Ecto neural progenitor cell (in vitro differentiated cells): Measurements from ENCODE around the gene RPTOR.
"Not testable (repeated sequence)": the region's sequence is repeated elsewhere in the genome, so short reads cannot be mapped to it uniquely, and the experiment has no call there.

Experiments used
- DNase-seq: peaks from one replicate; pipeline ENCODE4 v3.0.0-alpha.2; 2018; ENCODE audit warnings: low spot score

The RPTOR gene

DNA sequence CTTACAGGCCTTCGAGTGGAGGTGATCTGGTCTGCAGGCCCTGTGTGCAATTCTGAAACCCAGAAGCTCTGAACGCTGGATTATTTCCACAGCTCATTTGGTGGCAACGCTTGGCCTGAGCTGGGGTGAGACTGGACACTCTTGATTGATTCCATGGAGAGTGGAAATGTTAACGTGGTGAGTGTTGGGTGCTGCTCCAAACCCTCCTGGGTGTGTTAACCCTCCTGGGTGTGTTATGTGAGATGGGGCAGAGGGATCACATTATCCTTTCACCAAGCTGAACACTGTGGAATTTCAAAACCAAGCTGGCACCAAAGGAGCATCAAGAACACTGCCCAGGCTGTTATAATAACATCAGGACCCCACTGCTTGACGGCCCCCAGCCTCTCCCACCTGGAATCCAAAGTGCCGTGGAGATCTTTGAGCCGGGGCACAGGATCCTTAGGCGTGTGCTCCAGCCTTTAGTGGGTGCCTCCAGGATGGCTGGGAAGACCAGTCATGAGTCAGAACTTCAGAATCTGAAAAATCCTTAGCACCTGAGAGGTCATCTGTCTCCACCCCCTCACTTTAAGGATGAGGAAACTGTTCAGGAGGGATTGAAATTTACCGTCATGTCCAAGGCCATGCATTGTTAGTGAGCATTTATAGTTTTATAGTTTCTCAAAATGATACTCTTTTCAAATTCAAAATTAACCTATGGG, 75.0 kb downstream of the RPTOR start:
- DNase-seq: no peak

DNA sequence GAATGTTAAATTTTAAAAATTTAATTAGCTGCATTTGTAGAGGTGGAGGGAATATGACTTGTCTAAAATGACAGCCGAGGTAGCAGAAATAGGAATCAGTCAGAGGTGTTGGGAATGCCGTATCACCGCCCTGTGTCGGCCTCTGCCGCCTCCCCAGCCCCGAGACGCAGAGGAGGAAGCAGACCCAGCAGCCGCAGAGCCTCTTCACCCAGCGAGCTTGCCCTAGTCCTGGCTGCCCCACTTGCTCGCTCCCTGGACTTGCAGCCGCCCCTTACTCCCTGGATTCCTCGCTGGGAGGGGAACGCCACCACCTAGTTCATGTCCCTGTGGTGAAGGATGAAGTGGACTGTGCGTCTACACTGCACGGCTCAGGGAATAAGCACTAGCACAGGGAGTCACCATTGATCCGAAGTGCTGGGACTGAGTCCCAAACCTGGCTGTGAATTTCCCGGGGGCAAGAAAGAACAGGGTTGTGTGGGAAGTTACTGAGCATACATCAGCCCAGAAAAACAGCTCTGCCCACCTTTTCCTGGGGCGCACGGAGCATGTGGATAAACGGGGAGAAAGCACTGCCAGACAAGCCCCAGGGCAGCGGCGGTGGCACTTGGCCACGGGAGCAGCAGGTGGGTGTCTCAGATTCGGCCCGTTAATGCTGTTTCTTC, 76.8 kb downstream of the RPTOR start:
- DNase-seq: no peak

DNA sequence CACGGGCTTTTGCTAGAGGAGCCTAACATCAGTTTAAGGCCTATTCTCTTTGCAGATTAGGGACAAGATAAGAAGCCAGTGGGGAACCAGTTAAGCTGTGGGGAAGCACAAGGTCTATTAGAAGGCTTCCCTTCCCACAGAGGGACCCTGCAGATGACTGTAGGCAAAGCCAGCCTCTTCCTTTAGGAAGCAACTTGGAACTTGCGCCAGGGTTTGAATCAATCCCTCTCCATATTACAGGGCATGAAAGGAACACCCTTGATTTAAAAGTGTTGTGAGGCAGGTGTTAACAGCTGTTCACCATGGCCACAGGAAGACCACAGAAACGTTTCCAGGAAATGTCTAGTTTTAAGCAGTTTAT, 77.3 kb downstream of the RPTOR start:
- no peak for DNase-seq

DNA sequence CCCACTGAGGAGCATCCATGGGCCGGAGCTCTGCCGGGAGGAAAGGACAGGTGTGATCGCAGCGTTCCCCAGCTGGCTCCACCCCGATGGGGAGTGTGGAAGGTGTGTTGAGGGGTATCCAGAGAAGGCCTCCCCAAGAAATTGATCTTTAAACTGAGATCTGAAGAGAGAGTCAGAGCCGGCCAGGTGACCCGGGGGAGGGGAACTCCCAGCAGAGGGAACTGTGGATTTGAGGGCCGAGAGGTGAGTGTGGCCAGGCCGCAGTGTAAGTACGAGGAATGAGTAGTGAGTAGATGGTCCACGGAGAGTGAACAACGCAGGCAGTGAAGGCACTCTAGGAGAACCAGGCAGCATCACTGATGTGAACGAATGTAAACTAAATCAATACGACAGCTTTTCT, 80.2 kb downstream of the RPTOR start:
- no peak for DNase-seq

DNA sequence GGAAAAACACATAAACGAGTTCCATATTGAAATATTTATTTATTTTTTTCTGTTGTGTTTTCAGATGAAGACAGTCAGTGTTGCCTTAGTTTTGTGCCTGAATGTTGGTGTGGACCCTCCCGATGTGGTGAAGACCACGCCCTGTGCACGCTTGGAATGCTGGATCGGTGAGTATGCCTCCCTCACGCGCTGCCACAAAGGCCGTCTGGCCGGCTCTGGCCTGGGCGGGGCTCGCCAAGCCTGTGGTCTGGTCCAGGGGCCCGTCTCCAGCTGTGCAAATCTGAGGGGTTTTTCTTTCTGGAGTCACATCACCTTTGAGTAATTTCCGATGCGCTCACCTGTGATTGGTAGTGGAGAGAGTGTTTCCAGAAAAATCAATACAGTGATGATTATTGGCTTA, 81.0 kb downstream of the RPTOR start:
- no peak for DNase-seq

DNA sequence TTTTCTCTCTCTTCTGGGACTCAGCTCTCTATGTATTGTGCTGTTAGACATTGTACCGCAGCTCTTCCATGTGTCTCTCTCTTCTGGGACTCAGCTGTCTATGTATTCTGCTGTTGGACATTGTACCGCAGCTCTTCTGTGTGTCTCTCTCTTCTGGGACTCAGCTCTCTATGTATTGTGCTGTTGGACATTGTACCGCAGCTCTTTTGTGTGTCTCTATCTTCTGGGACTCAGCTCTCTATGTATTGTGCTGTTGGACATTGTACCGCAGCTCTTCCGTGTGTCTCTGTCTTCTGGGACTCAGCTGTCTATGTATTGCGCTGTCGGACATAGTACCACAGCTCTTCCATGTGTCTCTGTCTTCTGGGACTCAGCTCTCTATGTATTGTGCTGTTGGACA, 84.2 kb downstream of the RPTOR start:
- not testable (repeated sequence) for DNase-seq

DNA sequence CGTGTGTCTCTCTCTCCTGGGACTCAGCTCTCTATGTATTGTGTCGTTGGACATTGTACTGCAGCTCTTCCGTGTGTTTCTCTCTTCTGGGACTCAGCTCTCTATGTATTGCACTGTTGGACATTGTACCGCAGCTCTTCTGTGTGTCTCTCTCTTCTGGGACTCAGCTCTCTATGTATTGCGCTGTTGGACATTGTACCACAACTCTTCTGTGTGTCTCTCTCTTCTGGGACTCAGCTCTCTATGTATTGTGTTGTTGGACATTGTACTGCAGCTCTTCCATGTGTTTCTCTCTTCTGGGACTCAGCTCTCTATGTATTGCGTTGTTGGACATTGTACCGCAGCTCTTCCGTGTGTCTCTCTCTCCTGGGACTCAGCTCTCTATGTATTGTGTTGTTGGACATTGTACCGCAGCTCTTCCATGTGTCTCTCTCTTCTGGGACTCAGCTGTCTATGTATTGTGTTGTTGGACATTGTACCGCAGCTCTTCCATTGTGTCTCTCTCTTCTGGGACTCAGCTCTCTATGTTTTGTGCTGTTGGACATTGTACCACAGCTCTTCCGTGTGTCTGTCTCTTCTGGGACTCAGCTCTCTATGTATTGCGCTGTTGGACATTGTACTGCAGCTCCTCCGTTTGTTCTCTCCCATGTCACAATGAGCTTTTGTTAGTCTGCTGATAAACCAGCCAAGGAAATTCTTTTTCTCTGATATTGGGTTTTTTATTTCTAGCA, 84.8 kb downstream of the RPTOR start:
- DNase-seq: no peak

DNA sequence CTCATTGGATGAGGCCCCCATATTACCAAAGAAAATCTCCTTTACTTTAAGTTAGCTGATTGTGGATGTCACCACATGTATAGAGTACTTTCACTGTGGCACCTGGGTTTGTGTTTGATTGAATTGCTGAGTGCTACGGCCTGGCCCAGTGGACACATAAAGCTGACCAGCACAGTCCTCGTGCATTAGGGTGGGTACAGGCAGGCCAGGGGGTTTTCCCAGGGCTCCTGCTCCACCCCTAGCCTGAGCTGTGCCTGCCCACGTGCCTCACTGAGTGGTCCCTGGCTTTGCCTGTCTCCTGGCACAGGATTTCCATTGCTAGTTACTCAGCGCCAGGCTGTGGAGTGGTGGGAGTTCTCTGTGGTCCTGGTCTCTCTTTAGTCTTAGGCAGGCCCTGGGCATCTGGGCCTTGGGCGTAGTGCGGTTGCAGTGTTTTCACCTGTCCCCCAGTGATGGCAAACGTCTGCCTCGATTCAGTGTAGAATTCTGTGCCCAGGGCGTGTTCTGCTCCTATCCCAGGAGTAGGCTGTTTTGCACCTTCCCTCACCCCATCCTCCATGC, 86.0 kb downstream of the RPTOR start:
- DNase-seq: no peak

DNA sequence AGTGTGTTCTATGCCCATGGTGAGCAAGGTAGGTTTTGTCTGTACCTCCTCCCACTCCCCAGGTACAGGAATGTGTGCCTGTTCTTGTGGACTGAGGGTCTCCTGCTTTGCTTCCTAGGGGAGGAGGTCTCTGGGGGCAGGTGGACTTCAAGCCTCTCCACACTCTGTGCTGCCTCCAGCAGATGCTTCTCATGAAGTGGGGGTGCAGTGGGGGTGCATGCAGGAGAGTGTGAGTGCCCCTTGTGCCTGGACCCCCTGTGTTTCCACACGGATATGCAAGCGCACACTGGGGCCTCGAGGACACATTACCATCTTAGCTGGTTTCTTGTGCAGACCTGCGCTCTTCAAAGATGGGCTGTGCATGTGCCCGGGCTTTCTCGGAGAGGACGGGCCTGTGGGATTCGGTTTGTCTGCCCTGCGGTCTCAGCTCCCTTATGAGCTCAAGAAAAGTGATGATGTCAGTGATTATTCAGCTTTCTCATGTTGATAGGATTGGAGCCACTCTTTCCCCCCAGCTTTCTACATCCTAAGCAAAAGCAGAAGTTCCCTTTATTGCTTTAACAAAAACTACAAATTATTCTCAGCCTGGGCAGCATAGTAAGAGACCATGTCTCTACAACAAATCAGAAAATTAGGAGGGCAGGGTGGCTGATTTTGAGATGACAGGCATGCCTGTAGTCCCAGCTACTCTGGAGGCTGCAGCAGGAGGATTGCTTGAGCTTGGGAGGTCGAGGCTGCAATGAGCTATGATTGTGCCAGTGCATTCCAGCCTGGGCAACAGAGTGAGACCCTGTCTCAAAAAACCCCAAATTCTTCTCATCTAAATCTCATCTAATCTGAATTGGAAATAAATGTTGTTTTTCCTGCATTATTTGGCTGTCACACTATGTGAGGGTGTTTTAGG, 86.8 kb downstream of the RPTOR start:
- DNase-seq: no peak

DNA sequence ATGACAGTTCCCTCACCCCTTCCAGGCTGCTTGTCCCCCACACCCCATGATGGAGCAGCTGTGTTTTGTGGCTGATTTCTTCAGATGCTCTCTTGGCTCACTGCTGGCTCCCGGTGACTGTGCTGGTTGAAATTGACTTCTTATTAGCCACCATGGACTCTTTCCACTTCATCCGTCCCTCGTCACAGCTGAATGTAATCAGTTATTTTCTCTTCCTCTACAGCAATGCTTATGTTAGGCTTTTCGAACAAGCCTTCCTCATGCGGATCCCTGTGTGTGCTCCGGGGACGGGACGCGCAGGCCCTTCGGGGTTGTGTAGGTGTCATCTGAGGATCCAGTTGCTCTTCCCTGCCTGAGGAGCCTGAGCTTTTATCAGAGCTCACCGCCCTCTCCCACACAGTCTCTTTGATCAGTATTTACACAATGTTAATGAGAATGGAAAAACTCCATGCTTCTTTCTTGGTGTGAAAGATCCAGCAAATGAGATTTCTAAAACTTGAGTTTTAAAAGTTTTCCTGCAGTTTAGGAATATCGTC, 87.5 kb downstream of the RPTOR start:
- no peak for DNase-seq

DNA sequence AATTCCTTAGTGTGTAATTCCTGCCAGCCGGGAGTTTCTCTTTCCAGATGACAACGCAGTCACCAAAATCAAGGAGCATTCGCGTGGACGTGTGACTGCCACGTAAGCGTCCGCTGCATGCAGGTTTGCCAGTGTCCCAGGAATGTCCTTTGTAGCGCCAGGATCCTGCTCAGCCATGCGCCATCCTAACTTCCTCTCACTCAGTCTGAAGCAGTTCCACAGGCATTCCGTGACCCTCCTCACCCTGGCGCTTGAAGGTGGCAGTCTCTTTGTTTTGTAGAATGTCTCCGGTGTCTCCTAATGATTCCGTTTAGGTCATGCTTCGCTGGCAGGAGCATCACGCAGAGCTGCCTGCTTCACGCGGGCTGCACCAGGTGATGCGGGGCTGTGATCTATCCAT, 88.6 kb downstream of the RPTOR start:
- no peak for DNase-seq

DNA sequence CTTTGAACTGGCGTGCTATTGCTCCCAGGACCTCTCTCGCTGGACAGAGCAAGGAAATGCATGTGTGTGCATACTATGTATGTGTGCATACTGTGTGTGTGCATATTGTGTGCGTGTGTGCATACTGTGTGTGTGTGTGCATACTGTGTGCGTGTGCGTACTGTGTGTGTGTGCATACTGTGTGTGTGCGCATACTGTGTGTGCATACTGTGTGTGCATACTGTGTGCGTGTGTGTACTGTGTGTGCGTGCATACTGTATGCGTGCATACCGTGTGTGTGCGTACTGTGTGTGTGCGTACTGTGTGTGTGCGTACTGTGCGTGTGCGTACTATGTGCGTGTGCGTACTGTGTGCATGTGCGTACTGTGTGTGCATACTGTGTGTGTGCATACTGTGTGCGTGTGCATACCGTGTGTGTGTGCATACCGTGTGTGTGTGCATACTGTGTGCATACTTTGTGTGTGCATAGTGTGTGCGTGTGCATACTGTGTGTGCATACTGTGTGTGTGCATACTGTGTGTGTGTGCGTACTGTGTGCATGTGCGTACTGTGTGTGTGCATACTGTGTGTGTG, 89.4 kb downstream of the RPTOR start:
- DNase-seq: no peak

DNA sequence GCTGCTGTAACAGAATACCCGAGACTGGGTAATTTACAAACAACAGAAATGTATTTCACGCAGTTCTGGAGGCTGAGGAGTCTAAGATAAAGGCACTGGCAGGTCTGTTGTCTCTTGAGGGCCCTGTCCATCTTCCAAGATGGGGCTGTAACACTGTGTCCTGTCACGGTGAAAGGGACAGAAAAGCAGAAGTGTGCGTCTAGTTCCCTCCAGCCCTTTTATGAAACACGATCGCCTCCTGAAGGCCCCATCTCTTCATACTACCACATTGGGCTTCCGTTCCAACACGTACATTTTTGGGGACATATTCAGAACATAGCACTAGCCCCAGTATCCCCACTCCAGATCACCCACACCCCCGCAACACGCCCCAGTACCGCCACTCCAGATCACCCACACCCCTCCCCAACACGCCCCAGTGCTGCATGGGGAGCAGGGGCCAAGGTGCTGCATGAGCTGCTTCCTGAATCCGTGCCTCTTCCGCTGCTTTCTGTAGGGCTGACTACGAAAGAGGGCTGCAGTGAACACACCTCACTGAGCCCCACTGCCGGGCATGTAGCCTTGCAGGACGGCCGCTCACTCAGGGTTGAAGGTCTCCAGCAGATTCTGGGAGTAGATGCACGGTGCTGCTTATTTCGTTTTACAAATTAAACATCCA, 91.9 kb downstream of the RPTOR start:
- no peak for DNase-seq

DNA sequence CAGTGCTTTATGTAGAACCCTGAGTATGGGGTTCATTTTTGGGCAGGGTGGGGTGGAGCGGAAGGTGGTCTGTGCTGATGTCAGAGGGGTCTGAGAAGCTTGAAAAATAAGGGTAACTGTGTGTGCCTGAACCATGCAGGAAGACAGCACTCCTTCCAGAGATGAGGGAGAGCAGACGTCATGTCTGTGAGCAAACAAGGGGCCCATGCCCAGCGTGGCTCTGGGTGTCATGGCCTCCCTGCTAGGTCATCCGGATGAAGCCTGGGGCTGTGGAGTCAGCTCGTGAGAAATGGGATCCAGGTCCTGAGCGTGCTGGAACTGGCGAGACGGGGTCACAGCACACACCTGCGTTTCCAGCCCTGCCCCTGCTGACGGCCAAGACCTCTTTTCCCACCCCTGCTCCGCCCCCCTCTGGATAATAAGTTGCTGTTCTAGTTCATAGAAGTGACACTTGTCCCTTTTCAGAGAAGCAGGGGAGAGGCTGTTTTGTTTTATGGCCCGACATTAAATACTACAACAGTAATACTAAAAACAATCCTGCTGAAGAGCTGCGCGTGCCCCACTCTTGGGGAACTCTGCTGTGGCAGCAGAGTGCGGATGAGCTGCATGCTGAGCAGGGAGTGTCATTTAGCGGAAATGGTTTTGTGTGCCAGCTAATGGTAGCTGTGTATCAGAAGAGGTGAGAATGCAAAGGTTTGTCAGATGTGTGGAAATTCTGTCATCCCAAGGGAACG, 92.6 kb downstream of the RPTOR start:
- DNase-seq: no peak

DNA sequence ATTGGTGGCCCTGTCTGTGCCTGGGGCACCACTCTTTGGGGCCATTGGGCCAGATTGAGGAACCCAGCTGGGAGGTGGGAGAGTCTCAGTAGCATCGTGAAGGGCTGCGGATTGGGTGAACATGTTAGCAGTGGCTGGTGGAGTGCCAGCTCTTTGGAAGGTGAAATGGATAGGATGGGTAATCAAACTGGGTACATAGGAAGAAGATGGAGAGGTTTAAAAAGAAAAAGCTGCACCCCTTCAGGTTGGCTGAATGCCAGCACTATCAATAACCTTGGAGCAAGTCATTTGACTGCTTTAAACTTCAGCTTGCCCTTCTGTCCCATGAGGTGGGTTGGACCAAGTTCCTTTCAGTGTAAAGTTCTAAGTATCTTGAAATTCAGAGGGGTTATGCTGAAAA, 95.0 kb downstream of the RPTOR start:
- no peak for DNase-seq

DNA sequence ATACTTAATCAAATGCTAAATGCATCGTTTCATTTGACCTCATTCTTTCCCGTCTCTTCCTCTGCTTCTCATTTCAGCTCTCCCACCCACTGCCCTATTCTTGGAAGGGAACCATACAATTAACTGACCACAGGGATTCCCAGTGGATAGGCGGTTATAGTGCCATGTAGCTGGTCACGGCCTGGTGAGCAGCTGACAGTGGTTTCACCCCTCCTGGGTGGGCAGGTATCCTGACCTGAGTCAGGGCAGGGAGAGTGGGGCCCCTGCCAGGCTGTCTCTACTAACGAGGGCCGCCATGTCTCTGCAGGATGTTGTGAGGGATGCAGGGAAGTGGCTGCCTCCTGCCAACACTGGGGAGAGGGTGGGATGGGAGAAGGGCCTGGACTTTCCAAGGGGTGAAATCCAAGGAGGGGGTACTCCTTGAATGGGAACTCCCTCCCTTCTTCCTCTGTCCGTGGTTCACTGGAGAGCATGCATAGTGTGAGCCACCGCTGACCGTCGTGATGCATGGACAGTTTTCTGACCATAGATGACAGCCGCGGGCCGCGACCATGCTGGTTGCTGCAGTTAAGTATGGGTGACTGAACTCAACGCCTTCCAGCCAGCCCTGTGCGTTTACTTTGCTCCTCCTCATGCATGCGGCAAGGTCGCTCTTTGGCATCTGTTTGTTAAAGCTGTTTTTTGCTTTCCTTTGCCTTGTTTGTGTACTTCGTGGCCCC, 95.9 kb downstream of the RPTOR start:
- DNase-seq: no peak

DNA sequence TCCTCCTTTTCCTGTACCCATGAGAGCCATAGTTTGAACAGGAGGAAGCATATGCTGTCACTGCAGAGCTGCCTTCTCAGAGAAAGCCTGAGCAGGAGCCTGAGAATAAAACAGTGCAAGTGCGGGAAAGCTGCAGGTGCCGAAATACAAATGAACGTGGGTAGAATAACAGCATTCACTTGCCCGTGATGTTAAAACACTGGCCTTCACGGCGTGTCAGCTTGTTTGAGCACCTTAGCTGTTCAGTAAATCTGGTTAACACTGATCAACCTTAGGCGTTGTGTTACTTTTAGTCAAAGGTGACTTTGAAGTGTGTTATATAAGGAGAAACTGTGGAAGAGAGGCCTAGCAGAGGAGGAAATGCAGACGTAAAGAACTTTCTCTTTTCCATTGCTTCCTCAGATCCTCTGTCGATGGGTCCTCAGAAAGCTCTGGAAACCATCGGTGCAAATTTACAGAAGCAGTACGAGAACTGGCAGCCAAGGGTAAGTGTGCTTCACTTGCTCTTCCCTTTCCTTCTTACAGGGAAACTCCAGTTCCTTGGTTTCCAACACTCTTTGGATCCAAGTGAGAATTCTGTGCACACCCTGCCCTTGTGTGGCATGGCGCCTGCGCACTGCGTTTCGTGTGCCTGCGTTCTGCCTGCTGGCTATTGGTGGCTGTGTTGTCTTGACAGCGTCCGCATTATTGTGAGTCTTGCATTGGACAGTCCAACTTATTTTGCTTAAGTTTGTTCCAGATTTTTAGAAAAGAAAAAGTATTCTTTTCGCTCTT, 98.9 kb downstream of the RPTOR start:
- no peak for DNase-seq

DNA sequence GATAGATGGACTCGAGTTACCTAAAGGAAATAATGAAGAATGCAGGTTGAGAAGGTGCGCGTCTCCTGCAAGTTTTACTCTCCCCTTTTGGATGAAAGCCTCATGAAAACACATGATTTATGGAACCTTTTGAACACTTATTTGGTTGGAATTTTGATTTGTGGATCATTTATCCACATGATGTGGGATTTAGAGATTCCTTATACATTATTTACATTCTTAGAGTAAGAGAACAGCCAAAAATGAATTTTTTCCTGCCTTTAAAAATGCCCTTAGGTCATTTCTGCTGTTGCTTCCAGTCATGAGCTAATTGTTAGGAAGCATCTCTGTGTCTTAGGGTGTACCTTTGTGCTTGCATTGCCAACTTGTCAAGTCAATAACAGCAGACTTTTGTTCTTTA, 99.9 kb downstream of the RPTOR start:
- DNase-seq: no peak
